GM12891 (cell line): ENCODE results near the gene GLOD5.

ENCODE experiments used
- POLR2A ChIP-seq: IDR thresholded peaks from 2 replicates; pipeline ENCODE4 v1.6.1; 2011; ENCODE audit warnings: low read depth, low read length, control low read depth
- POLR2AphosphoS5 ChIP-seq: IDR thresholded peaks from 2 replicates; pipeline ENCODE4 v1.6.1; 2011; ENCODE audit warnings: low read depth, low read length, control low read depth
- SPI1 ChIP-seq: IDR thresholded peaks from 2 replicates; pipeline ENCODE4 v1.6.1; 2011; ENCODE audit warnings: low read depth, low read length, control low read depth
- TAF1 ChIP-seq: IDR thresholded peaks from 2 replicates; pipeline ENCODE4 v1.6.1; 2011; ENCODE audit warnings: low read depth, low read length, control low read depth

DNA sequence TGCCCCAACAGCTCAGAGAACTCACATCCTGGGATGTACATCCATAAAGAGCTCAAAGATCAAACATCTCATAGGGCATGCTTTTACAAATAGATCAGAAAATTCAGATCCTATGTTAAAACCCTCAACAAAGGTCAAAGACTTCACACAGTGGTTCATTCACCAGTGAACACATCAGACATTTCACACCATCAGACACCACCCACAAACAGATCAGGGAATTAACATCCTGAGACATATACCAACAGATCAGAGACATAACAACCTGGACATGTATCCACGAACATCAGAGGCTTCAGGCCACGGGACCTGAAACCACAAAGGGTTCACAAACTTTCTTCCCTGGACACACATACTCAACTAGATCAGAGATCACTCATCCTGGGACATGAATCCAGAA is 41.6 kb upstream of the GLOD5 start:
- no peak for TF ChIP-seq POLR2A
- TF ChIP-seq SPI1: no peak
- no peak for TF ChIP-seq POLR2AphosphoS5
- TF ChIP-seq TAF1: no peak
